ENCODE measurements around the gene RHO.

GRCh38 chr3:129529436-129530210, 1.2 kb downstream of the RHO start:
- TF ChIP-seq ZNF132 (tag by site-specific recombination; IDR thresholded peaks at IDR 0.05; ENCODE audit: borderline replicate concordance) = no peak
- no peak for TF ChIP-seq PRDM2 (tag by site-specific recombination; IDR thresholded peaks at IDR 0.05; ENCODE audit: borderline replicate concordance)
- TF ChIP-seq CTCF (tag by site-specific recombination; IDR thresholded peaks at IDR 0.05) = no peak
- TF ChIP-seq ZNF324 (tag by site-specific recombination; IDR thresholded peaks at IDR 0.05) = no peak
- TF ChIP-seq ATF2 (tag by site-specific recombination; IDR thresholded peaks at IDR 0.05; ENCODE audit: low read depth) = no peak
- TF ChIP-seq ZNF501 (tag by site-specific recombination; IDR thresholded peaks at IDR 0.05) = no peak
- TF ChIP-seq ZNF654 (tag by site-specific recombination; IDR thresholded peaks at IDR 0.05; ENCODE audit: low read depth) = no peak
- no peak for TF ChIP-seq KLF1 (tag by site-specific recombination; IDR thresholded peaks at IDR 0.05)
- no peak for TF ChIP-seq ZBTB7A (tag by site-specific recombination; IDR thresholded peaks at IDR 0.05; ENCODE audit: low read depth)
- no peak for TF ChIP-seq ZNF658 (tag by site-specific recombination; IDR thresholded peaks at IDR 0.05)
- no peak for TF ChIP-seq ZFP37 (tag by site-specific recombination; IDR thresholded peaks at IDR 0.05)
- TF ChIP-seq ZNF837 (tag by site-specific recombination; IDR thresholded peaks at IDR 0.05) = no peak
- no peak for TF ChIP-seq TCF7L2 (IDR thresholded peaks at IDR 0.05; ENCODE audit: borderline replicate concordance, low read depth, low read length)
- TF ChIP-seq GFI1B (tag by site-specific recombination; IDR thresholded peaks at IDR 0.05) = no peak

All from HEK293 (cell line).